Ovary (tissue), 3 donors: ENCODE results near the gene CENPP.

Source experiments
- CTCF ChIP-seq, 3 donors: fragments of 450-650 bp in 2 of 3; fragments of 200-600 bp in 1 of 3; IDR thresholded peaks; one replicate each; pipeline versions ENCODE4 v1.5.1 to v1.8.0; 2016 to 2022; ENCODE audit warnings: antibody characterized with exemption in 3 of 3, mild to moderate bottlenecking in 1 of 3
- EP300 ChIP-seq: sonication (generic); formaldehyde crosslinking; IDR thresholded peaks from one replicate; pipeline ENCODE4 v1.6.1; 2017; ENCODE audit warnings: antibody characterized with exemption
- POLR2A ChIP-seq: fragments of 450-650 bp; IDR thresholded peaks from one replicate; pipeline ENCODE4 v1.6.1; 2017; ENCODE audit warnings: antibody characterized with exemption, mild to moderate bottlenecking, moderate library complexity
- donor health status: DM: no; HTN: no; CAD: no.

DNA sequence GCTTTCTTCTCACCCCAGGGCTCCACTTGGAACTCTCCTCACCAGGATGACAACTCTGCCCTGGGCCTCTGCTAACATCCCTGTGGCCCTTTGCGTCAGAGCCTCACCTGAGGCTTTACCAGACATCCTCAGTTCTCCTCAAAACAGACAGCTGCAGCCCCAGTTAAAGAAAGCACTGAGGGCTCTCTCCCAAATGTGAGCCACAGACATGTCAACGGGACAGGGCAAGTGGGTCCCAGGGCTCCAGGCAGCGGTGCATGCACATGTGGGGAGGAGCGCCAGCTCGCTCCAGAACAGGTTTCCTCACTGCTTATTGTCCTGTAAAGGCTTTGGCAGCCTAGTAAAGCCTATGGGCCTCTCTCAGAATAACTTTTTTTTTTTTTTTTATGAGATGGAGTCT is 306.9 kb downstream of the CENPP start:
- no peak for TF ChIP-seq CTCF (IDR thresholded peaks at IDR 0.05)
- TF ChIP-seq POLR2A, result no peak
- no peak for TF ChIP-seq EP300
